IMR-90 (cell line): ENCODE results near the gene PLPPR3. TPM values are rescaled to one million over a fixed set of nuclear protein-coding genes. Genes with fewer than 3 reads are reported as not detected.
"Not testable (repeated sequence)": the region's sequence is repeated elsewhere in the genome, so short reads cannot be mapped to it uniquely, and the experiment has no call there.

ENCODE experiments used
- ATAC-seq: fragments of 200-7000 bp; cut with Tn5 transposase; 2 replicates; pipeline ENCODE4 v1.9.1; 2020; ENCODE audit warnings: low read depth, mild to moderate bottlenecking, moderate library complexity
- BruUV-seq: library from RNA; stranded (reverse); fragments of 400-500 nt; replicated peaks from 2 replicates; lab custom pipeline; 2021; lab: Mats Ljungman, UMichigan
- CTCF ChIA-PET: fragments of 300-600 bp; formaldehyde crosslinking; extraction: SDS; loops from one replicate; lab custom pipeline; 2021; ENCODE audit warnings: antibody characterized with exemption; lab: Yijun Ruan, JAX
- POLR2A ChIA-PET: fragments of 300-600 bp; sonication (Branson Sonifier 250); formaldehyde crosslinking; loops from one replicate; lab custom pipeline; 2022; ENCODE audit warnings: antibody characterized with exemption; ENCODE audit not compliant: unreplicated experiment; lab: Charles Lee
- DNase-seq: peaks from one replicate; pipeline ENCODE4 v3.0.0; 2013
- H2AFZ ChIP-seq: replicated peaks from 2 replicates; pipeline ENCODE3; 2013; ENCODE audit warnings: low read length, mild to moderate bottlenecking; ENCODE audit not compliant: poor library complexity
- H2AK5ac ChIP-seq: 2 replicates; pipeline ENCODE4 v1.6.1; 2013; ENCODE audit warnings: low read depth, low read length, inconsistent platforms
- H2AK9ac ChIP-seq: replicated peaks from 2 replicates; pipeline ENCODE3; 2013; ENCODE audit warnings: mild to moderate bottlenecking, low read depth, low read length, moderate library complexity; ENCODE audit not compliant: poor library complexity
- H2BK120ac ChIP-seq: 2 replicates; pipeline ENCODE4 v1.6.1; 2013; ENCODE audit warnings: low read depth, low read length, inconsistent platforms
- H2BK15ac ChIP-seq: 3 replicates; pipeline ENCODE4 v1.6.1; 2013; ENCODE audit warnings: low read depth, low read length, inconsistent platforms
- H2BK20ac ChIP-seq: 2 replicates; pipeline ENCODE4 v1.6.1; 2013; ENCODE audit warnings: low read depth, mild to moderate bottlenecking, inconsistent platforms, low read length, moderate library complexity
- H2BK5ac ChIP-seq: 2 replicates; pipeline ENCODE4 v1.6.1; 2013; ENCODE audit warnings: mild to moderate bottlenecking, low read depth, low read length, inconsistent platforms; ENCODE audit not compliant: poor library complexity, severe bottlenecking
- H3K14ac ChIP-seq: replicated peaks from 2 replicates; pipeline ENCODE4 v1.6.1; 2013; ENCODE audit warnings: low read depth, low read length, inconsistent platforms
- H3K18ac ChIP-seq: 2 replicates; pipeline ENCODE4 v1.6.1; 2013; ENCODE audit warnings: low read depth, low read length, control low read depth
- H3K23ac ChIP-seq: 2 replicates; pipeline ENCODE4 v1.6.1; 2013; ENCODE audit warnings: low read depth, low read length, inconsistent platforms
- H3K27ac ChIP-seq: 2 replicates; pipeline ENCODE4 v1.5.1; 2013; ENCODE audit warnings: mild to moderate bottlenecking, control low read depth, low read length; ENCODE audit not compliant: insufficient read depth
- H3K27me3 ChIP-seq: 2 replicates; pipeline ENCODE4 v1.6.1; 2013; ENCODE audit warnings: low read length; ENCODE audit not compliant: control insufficient read depth, insufficient read depth
- H3K36me3 ChIP-seq: 2 replicates; pipeline ENCODE4 v1.6.1; 2013; ENCODE audit warnings: low read length, mixed read lengths; ENCODE audit not compliant: control insufficient read depth, insufficient read depth
- H3K4ac ChIP-seq: 2 replicates; pipeline ENCODE4 v1.6.1; 2013; ENCODE audit warnings: low read depth, low read length, inconsistent platforms
- H3K4me1 ChIP-seq: 2 replicates; pipeline ENCODE4 v1.6.1; 2013; ENCODE audit warnings: low read length, mixed read lengths; ENCODE audit not compliant: control insufficient read depth, insufficient read depth
- H3K4me2 ChIP-seq: 2 replicates; pipeline ENCODE4 v1.6.1; 2013; ENCODE audit warnings: low read depth, mild to moderate bottlenecking, control low read depth, low read length, moderate library complexity
- H3K4me3 ChIP-seq: 2 replicates; pipeline ENCODE4 v1.5.1; 2013; ENCODE audit warnings: low read depth, mild to moderate bottlenecking, control low read depth, low read length, moderate library complexity; ENCODE audit not compliant: insufficient read depth
- H3K56ac ChIP-seq: 2 replicates; pipeline ENCODE4 v1.6.1; 2013; ENCODE audit warnings: low read length, inconsistent platforms; ENCODE audit not compliant: insufficient read depth; ENCODE audit errors: extremely low read depth
- H3K79me1 ChIP-seq, 2 experiments: 2 replicates each; pipeline ENCODE4 v1.6.1; 2013; ENCODE audit warnings: low read length in 2 of 2, inconsistent platforms in 1 of 2, low read depth in 1 of 2
- H3K9ac ChIP-seq: 2 replicates; pipeline ENCODE4 v1.6.1; 2013; ENCODE audit warnings: low read depth, low read length, control low read depth
- H3K9me1 ChIP-seq: 2 replicates; pipeline ENCODE4 v1.6.1; 2013; ENCODE audit warnings: low read length, inconsistent platforms; ENCODE audit not compliant: insufficient read depth
- H3K9me3 ChIP-seq: 2 replicates; pipeline ENCODE4 v1.6.1; 2013; ENCODE audit warnings: low read length; ENCODE audit not compliant: control insufficient read depth, insufficient read depth
- H4K20me1 ChIP-seq: 2 replicates; pipeline ENCODE4 v1.6.1; 2013; ENCODE audit warnings: low read length, inconsistent platforms; ENCODE audit not compliant: insufficient read depth
- H4K5ac ChIP-seq: 2 replicates; pipeline ENCODE4 v1.6.1; 2013; ENCODE audit warnings: mild to moderate bottlenecking, low read depth, low read length, control low read depth
- H4K8ac ChIP-seq, 2 experiments: 2 replicates each; pipeline ENCODE4 v1.6.1; 2013; ENCODE audit warnings: low read depth in 2 of 2, low read length in 2 of 2, control low read depth in 1 of 2, inconsistent platforms in 1 of 2
- H4K91ac ChIP-seq: 2 replicates; pipeline ENCODE4 v1.6.1; 2013; ENCODE audit warnings: low read depth, low read length, inconsistent platforms; ENCODE audit not compliant: insufficient read depth
- WGBS, 2 experiments: methylation state at CpG; one replicate each; pipeline versions ENCODE4 v1.1.5 to v1.1.7; 2013; ENCODE audit warnings: missing lambda C conversion rate in 2 of 2; ENCODE audit not compliant: insufficient read length in 1 of 2; ENCODE audit errors: extremely low coverage in 2 of 2; 5-methylcytosine and 5-hydroxymethylcytosine counted together
- dilution Hi-C: fragments of 300-500 bp; cut with HindIII; formaldehyde crosslinking; loops from one replicate; pipeline ENCODE4 v1.14.3; 2018; ENCODE audit warnings: low sequenced_read_pairs; ENCODE audit not compliant: unreplicated experiment
- in situ Hi-C: fragments of 300-500 bp; cut with MboI; formaldehyde crosslinking; loops from 3 replicates; pipeline ENCODE4 v1.14.3; 2019; ENCODE audit warnings: low sequenced_read_pairs, inconsistent platforms, mixed read lengths
- intact Hi-C: fragments of 100-400 bp; cut with micrococcal nuclease; formaldehyde crosslinking; loops from 2 replicates; pipeline ENCODE4 v1.10.0; 2022
- polyA plus RNA-seq, 3 experiments: library from polyadenylated mRNA; depleted of rRNA; stranded (reverse); fragments of >200 nt; gene quantifications; 2 replicates each; pipeline ENCODE4 v1.2.3, GENCODE V29; 2012; ENCODE audit warnings: low replicate concordance in 1 of 3
- total RNA-seq: library from RNA; depleted of rRNA; stranded (reverse); fragments of >200 nt; gene quantifications from 2 replicates; pipeline ENCODE4 v1.2.3, GENCODE V29; 2012

Gene PLPPR3
- total and polyA plus RNA-seq, 2 of the 4 experiments (the other 2 are of a cell fraction) = 0.36 to 1.2 TPM

GRCh38 chr19:853614-854220 lies 32.0 kb upstream of the PLPPR3 start:
- ATAC-seq, H4K8ac ChIP-seq, H2BK15ac ChIP-seq, dilution Hi-C loops, H3K27me3 ChIP-seq, H3K9ac ChIP-seq, H2BK120ac ChIP-seq, H3K4me2 ChIP-seq, H3K4me1 ChIP-seq, H3K9me3 ChIP-seq, H3K27ac ChIP-seq, H3K36me3 ChIP-seq, POLR2A ChIA-PET, intact Hi-C loops, H3K23ac ChIP-seq, H2AK5ac ChIP-seq, H4K20me1 ChIP-seq, H2AK9ac ChIP-seq, in situ Hi-C loops, BruUV-seq, H4K91ac ChIP-seq, H2BK20ac ChIP-seq, H3K56ac ChIP-seq, H4K5ac ChIP-seq, H2AFZ ChIP-seq, H2BK5ac ChIP-seq, H3K14ac ChIP-seq, DNase-seq, H3K4me3 ChIP-seq, H3K18ac ChIP-seq, H3K4ac ChIP-seq, H3K9me1 ChIP-seq, H3K79me1 ChIP-seq: not testable (repeated sequence)
- CTCF ChIA-PET = interaction anchor here (0.7 to 1.6 kb wide), 2 partner anchors 33 to 148 kb away, joined by 3 to 5 read pairs; no protein-coding TSS in a partner anchor
- WGBS, 2 experiments = 100% methylated on average over 2 of the region's 17 CpGs; no CpG with 5 or more reads in 1 of the 2 experiments
